HG02970 (cell line): ENCODE measurements around the gene LMX1B.
"Not testable (repeated sequence)": the region's sequence is repeated elsewhere in the genome, so short reads cannot be mapped to it uniquely, and the experiment has no call there.

Experiments
- ATAC-seq: cut with Tn5 transposase; IDR thresholded peaks from one replicate; pipeline ENCODE4 v1.9.1; 2021; ENCODE audit warnings: mild to moderate bottlenecking, moderate library complexity, moderate number of reproducible peaks; ENCODE audit not compliant: unreplicated experiment, low FRiP score

LMX1B gene

GRCh38 chr9:126613651-126614050 is at the start of gene LMX1B:
Gene LMX1B (plus strand): TSS chr9:126613928. CDS start chr9:126614450, 522 bp downstream.
- ATAC-seq = no peak

- ATAC-seq = no peak
These were observed 49.6 kb upstream of the LMX1B start for GRCh38 chr9:126564128-126564527.

- ATAC-seq = no peak
These were observed 49.0 kb upstream of the LMX1B start for GRCh38 chr9:126564716-126565115.

GRCh38 chr9:126565336-126566128 is 48.2 kb upstream of the LMX1B start:
- no peak for ATAC-seq

GRCh38 chr9:126569036-126569435 is 44.7 kb upstream of the LMX1B start:
- ATAC-seq = no peak

- no peak for ATAC-seq
These were observed 35.7 kb upstream of the LMX1B start for GRCh38 chr9:126578029-126578428.

GRCh38 chr9:126580319-126580718 is 33.4 kb upstream of the LMX1B start:
- not testable (repeated sequence) for ATAC-seq

- no peak for ATAC-seq
These were observed 31.8 kb upstream of the LMX1B start for GRCh38 chr9:126581893-126582292.

- ATAC-seq = no peak
These were observed 31.3 kb upstream of the LMX1B start for GRCh38 chr9:126582427-126582826.

GRCh38 chr9:126583144-126583760 is 30.5 kb upstream of the LMX1B start:
- ATAC-seq = no peak

GRCh38 chr9:126584611-126585010 is 29.1 kb upstream of the LMX1B start:
- ATAC-seq = no peak

GRCh38 chr9:126586236-126586635 is 27.5 kb upstream of the LMX1B start:
- no peak for ATAC-seq

- ATAC-seq = no peak
These were observed 26.2 kb upstream of the LMX1B start for GRCh38 chr9:126587187-126588185.

GRCh38 chr9:126588491-126589168 is 25.1 kb upstream of the LMX1B start:
- ATAC-seq = no peak

- no peak for ATAC-seq
These were observed 24.4 kb upstream of the LMX1B start for GRCh38 chr9:126589349-126589748.

GRCh38 chr9:126591083-126591482 is 22.6 kb upstream of the LMX1B start:
- ATAC-seq = no peak

GRCh38 chr9:126591922-126592321 is 21.8 kb upstream of the LMX1B start:
- ATAC-seq = no peak

GRCh38 chr9:126592461-126592860 is 21.3 kb upstream of the LMX1B start:
- ATAC-seq = no peak

GRCh38 chr9:126595982-126596381 is 17.7 kb upstream of the LMX1B start:
- ATAC-seq = no peak

- no peak for ATAC-seq
These were observed 14.6 kb upstream of the LMX1B start for GRCh38 chr9:126599047-126599650.
